ENCODE results near the gene DNAJC30. TPM values are rescaled to one million over a fixed set of nuclear protein-coding genes. Genes with fewer than 3 reads are reported as not detected.
"Not testable (repeated sequence)": the region's sequence is repeated elsewhere in the genome, so short reads cannot be mapped to it uniquely, and the experiment has no call there.

The DNAJC30 gene
- total RNA-seq, 2 donors from 2014 or later, result 4.3 to 5.8 TPM

GRCh38 chr7:73718438-73718881, 35.2 kb upstream of the DNAJC30 start:
- Mint-ChIP-seq H3K9me3 (no peaks in the 10 kb centered on the region), H3K4me3 (peak overlapping the region; percentile 87 to 88), H3K27ac (no peak overlapping the region), H3K27me3 (ENCODE audit: low read depth) (peaks cover 9% of the 10 kb centered on the region), H3K36me3 (ENCODE audit: insufficient read depth in 2 of 2) (no peaks in the 10 kb centered on the region), H3K4me1 (ENCODE audit: low read depth) (peaks cover 42% of the 10 kb centered on the region)
- ATAC-seq (replicated peaks in 1 of 2) (no peak), DNase-seq (peak in 1 of 2 donors; percentile 32)

GRCh38 chr7:73717991-73718405, 34.7 kb upstream of the DNAJC30 start:
- peak overlapping the region; percentile 64 for H3K27ac Mint-ChIP-seq
- DNase-seq (peak; percentile 87 to 89), ATAC-seq (replicated peaks in 1 of 2) (peak; percentile 71 to 72)
- no peaks in the 10 kb centered on the region for H3K9me3 Mint-ChIP-seq
- H3K4me3 Mint-ChIP-seq, result peak overlapping the region; percentile 87 to 88
- peaks cover 9% of the 10 kb centered on the region for H3K27me3 Mint-ChIP-seq (ENCODE audit: low read depth)
- H3K4me1 Mint-ChIP-seq (ENCODE audit: low read depth), result peaks cover 44% of the 10 kb centered on the region
- H3K36me3 Mint-ChIP-seq (ENCODE audit: insufficient read depth in 2 of 2), result no peaks in the 10 kb centered on the region

- Mint-ChIP-seq H3K9me3 (no peaks in the 10 kb centered on the region), H3K36me3 (ENCODE audit: insufficient read depth in 2 of 2) (no peaks in the 10 kb centered on the region), H3K4me3 (peak overlapping the region; percentile 87 to 88), H3K4me1 (ENCODE audit: low read depth) (peaks cover 51% of the 10 kb centered on the region), H3K27ac (no peak overlapping the region), H3K27me3 (ENCODE audit: low read depth) (peaks cover 9% of the 10 kb centered on the region)
- ATAC-seq (replicated peaks in 1 of 2) (no peak), DNase-seq (no peak)
Measured at GRCh38 chr7:73717025-73717807, 34.0 kb upstream of the DNAJC30 start.

- peaks cover 9% of the 10 kb centered on the region for H3K27me3 Mint-ChIP-seq (ENCODE audit: low read depth)
- H3K36me3 Mint-ChIP-seq (ENCODE audit: insufficient read depth in 2 of 2), result no peaks in the 10 kb centered on the region
- DNase-seq (no peak), ATAC-seq (replicated peaks in 1 of 2) (no peak)
- no peak overlapping the region for H3K27ac Mint-ChIP-seq
- no peaks in the 10 kb centered on the region for H3K9me3 Mint-ChIP-seq
- peaks cover 51% of the 10 kb centered on the region for H3K4me1 Mint-ChIP-seq (ENCODE audit: low read depth)
- peak overlapping the region; percentile 58 to 69 for H3K4me3 Mint-ChIP-seq
Measured at GRCh38 chr7:73716318-73716890, 33.2 kb upstream of the DNAJC30 start.

GRCh38 chr7:73715648-73716317, 32.5 kb upstream of the DNAJC30 start:
- H3K27ac Mint-ChIP-seq, result no peak overlapping the region
- H3K9me3 Mint-ChIP-seq, result no peaks in the 10 kb centered on the region
- peak overlapping the region; percentile 48 to 69 for H3K4me3 Mint-ChIP-seq
- H3K27me3 Mint-ChIP-seq (ENCODE audit: low read depth), result peaks cover 9% of the 10 kb centered on the region
- DNase-seq (peak; percentile 74 to 86), ATAC-seq (replicated peaks in 1 of 2) (peak; percentile 69 to 74)
- H3K4me1 Mint-ChIP-seq (ENCODE audit: low read depth), result peaks cover 51% of the 10 kb centered on the region
- no peaks in the 10 kb centered on the region for H3K36me3 Mint-ChIP-seq (ENCODE audit: insufficient read depth in 2 of 2)

- not testable (repeated sequence) for H3K27ac Mint-ChIP-seq; H3K27me3 Mint-ChIP-seq (ENCODE audit: low read depth); H3K4me3 Mint-ChIP-seq; DNase-seq; H3K9me3 Mint-ChIP-seq; ATAC-seq (replicated peaks in 1 of 2); H3K36me3 Mint-ChIP-seq (ENCODE audit: insufficient read depth in 2 of 2)
- peaks cover 41% of the 10 kb centered on the region for H3K4me1 Mint-ChIP-seq (ENCODE audit: low read depth)
Measured at GRCh38 chr7:73713319-73713718, 30.1 kb upstream of the DNAJC30 start.

- Mint-ChIP-seq H3K4me1 (ENCODE audit: low read depth) (peaks cover 35% of the 10 kb centered on the region), H3K27me3 (ENCODE audit: low read depth) (no peaks in the 10 kb centered on the region), H3K27ac (no peak overlapping the region), H3K9me3 (no peaks in the 10 kb centered on the region), H3K4me3 (no peak overlapping the region), H3K36me3 (ENCODE audit: insufficient read depth in 2 of 2) (no peaks in the 10 kb centered on the region)
- DNase-seq (no peak), ATAC-seq (replicated peaks in 1 of 2) (no peak)
Measured at GRCh38 chr7:73712773-73713172, 29.5 kb upstream of the DNAJC30 start.

- DNase-seq (no peak), ATAC-seq (replicated peaks in 1 of 2) (no peak)
- Mint-ChIP-seq H3K27me3 (ENCODE audit: low read depth) (no peaks in the 10 kb centered on the region), H3K9me3 (no peaks in the 10 kb centered on the region), H3K27ac (no peak overlapping the region), H3K4me1 (ENCODE audit: low read depth) (peaks cover 17% of the 10 kb centered on the region), H3K36me3 (ENCODE audit: insufficient read depth in 2 of 2) (no peaks in the 10 kb centered on the region), H3K4me3 (no peak overlapping the region)
Measured at GRCh38 chr7:73708961-73709549, 25.8 kb upstream of the DNAJC30 start.

- DNase-seq, result no peak
- ATAC-seq (replicated peaks in 1 of 2), result no peak
- Mint-ChIP-seq H3K27me3 (ENCODE audit: low read depth) (no peaks in the 10 kb centered on the region), H3K4me1 (ENCODE audit: low read depth) (peaks cover 8% of the 10 kb centered on the region), H3K36me3 (ENCODE audit: insufficient read depth in 2 of 2) (peaks cover 0 to under 1% of the 10 kb centered on the region in 2 donors), H3K27ac (no peak overlapping the region), H3K9me3 (no peaks in the 10 kb centered on the region), H3K4me3 (no peak overlapping the region)
Measured at GRCh38 chr7:73707045-73707631, 23.9 kb upstream of the DNAJC30 start.

GRCh38 chr7:73706126-73707044, 23.1 kb upstream of the DNAJC30 start:
- H3K27ac Mint-ChIP-seq, result no peak overlapping the region
- peak; percentile 48 to 69 for DNase-seq
- H3K27me3 Mint-ChIP-seq (ENCODE audit: low read depth), result no peaks in the 10 kb centered on the region
- peak; percentile 88 to 90 for ATAC-seq (replicated peaks in 1 of 2)
- H3K36me3 Mint-ChIP-seq (ENCODE audit: insufficient read depth in 2 of 2), result peaks cover 0 to 4% of the 10 kb centered on the region in 2 donors
- H3K4me1 Mint-ChIP-seq (ENCODE audit: low read depth), result peaks cover 8% of the 10 kb centered on the region
- no peak overlapping the region for H3K4me3 Mint-ChIP-seq
- no peaks in the 10 kb centered on the region for H3K9me3 Mint-ChIP-seq

- H3K9me3 Mint-ChIP-seq, result no peaks in the 10 kb centered on the region
- DNase-seq (no peak), ATAC-seq (replicated peaks in 1 of 2) (no peak)
- H3K36me3 Mint-ChIP-seq (ENCODE audit: insufficient read depth in 2 of 2), result peaks cover 0 to 4% of the 10 kb centered on the region in 2 donors
- H3K4me1 Mint-ChIP-seq (ENCODE audit: low read depth), result peaks cover 8% of the 10 kb centered on the region
- H3K4me3 Mint-ChIP-seq, result no peak overlapping the region
- H3K27ac Mint-ChIP-seq, result no peak overlapping the region
- H3K27me3 Mint-ChIP-seq (ENCODE audit: low read depth), result no peaks in the 10 kb centered on the region
Measured at GRCh38 chr7:73705551-73705920, 22.3 kb upstream of the DNAJC30 start.
